ENCODE data around the gene TBC1D10A.

TBC1D10A gene

DNA sequence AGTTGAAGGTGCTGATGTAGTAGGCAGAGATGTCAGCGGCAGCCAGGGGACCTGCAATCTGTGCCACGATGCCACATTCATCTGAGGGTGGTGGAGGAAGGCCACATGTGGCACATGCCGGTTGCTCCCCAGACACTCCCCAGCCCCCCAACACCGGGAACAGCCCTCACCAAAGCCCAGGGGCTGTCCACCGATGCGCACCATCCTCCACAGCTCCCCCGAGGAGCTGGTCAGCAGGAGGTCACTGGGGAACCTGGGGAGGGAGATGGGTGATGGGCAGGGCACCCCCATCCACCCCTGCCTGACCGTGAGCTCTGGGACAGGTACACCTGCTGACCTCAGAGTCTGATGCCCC lies 40.9 kb downstream of the TBC1D10A start:
- DNase-seq (ENCODE audit: low read depth in 2 of 2): no peak

GRCh38 chr22:30285176-30285845 lies 41.4 kb downstream of the TBC1D10A start:
- DNase-seq (ENCODE audit: low read depth in 2 of 2): no peak

DNA sequence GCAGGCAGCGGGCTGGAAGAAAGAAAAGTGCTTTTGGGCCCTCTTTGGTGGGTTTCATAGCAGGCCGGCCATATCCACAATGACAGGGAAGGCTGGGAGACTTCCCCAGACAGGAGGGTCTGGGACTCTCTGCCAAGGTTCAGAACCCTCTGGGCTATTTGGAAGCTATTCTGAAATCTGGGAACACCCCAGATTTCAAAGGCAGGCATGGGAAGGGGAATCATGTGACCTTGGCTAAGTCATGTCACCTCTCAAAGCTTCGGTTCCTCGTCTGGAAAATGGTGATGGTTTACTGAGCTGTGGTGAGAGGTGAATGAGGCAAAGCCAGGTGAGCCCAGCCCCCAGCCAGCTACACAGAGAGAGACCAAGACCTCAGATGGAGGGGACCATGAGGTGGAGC lies 42.1 kb downstream of the TBC1D10A start:
- no peak for DNase-seq (ENCODE audit: low read depth in 2 of 2)

DNA sequence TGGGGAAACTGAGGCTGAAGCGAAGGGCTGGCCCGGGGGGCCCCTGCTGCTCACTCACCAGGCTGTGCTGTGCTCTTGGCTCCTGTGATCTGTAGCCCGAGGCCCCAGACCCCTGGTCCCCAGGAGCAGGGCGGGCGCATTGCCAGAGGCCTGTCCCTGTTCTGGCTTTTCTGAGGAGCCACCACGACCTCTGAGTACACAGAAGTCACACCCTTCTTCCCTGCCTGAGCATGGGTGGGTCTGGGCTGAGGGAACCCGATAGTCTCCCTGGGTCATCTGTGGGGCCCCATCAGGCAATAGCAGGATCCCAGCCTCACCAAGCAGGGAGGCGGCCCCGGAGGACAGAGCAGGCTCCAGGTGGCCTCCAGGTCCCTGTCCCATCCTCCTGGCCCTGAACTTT lies 42.6 kb downstream of the TBC1D10A start:
- DNase-seq (ENCODE audit: low read depth in 2 of 2): no peak

DNA sequence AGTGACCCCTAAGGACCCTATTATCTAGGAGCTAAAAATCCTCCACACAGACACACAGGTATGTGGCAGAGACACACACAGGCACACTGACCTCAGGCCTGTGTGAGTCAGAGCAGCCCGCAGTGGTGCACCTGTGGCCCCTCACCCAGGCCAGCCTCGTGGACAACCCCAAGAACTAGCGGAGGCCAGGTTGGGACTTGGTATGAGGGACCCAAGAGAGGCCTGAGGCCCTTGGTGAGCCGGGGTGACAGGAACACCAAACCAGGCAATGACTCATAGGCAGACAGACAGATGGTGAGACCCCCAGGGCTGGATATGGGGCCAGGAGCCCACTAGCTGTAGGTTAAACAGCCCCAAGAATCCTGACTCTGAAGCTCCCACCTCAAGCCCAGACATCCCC lies 43.4 kb downstream of the TBC1D10A start:
- DNase-seq (ENCODE audit: low read depth in 2 of 2): no peak

- no peak for DNase-seq (ENCODE audit: low read depth in 2 of 2)
These were observed 44.1 kb downstream of the TBC1D10A start for GRCh38 chr22:30282616-30283046.

GRCh38 chr22:30280505-30280904 lies 46.2 kb downstream of the TBC1D10A start:
- no peak for DNase-seq (ENCODE audit: low read depth in 2 of 2)

DNA sequence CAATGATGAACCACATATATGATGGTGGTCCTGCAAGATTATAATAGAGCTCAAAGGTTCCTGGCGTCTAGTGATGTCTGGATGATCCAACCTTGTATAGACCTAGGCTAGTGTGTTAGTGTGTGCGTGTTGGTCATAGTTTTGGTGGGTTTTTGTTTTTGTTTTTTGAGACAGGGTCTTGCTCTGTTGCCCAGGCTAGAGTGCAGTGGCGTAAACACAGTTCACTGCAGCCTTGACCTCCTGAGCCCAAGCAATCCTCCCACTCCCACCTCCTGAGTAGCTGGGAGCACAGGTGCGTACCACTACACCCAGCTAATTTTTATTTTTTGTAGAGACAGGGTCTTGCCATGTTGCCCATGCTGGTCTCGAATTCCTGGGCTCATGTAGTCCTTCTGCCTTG lies 46.8 kb downstream of the TBC1D10A start:
- no peak for DNase-seq (ENCODE audit: low read depth in 2 of 2)

- no peak for DNase-seq (ENCODE audit: low read depth in 2 of 2)
These were observed 47.5 kb downstream of the TBC1D10A start for GRCh38 chr22:30279046-30279788.

- no peak for DNase-seq (ENCODE audit: low read depth in 2 of 2)
These were observed 49.0 kb downstream of the TBC1D10A start for GRCh38 chr22:30277547-30278344.

- DNase-seq (ENCODE audit: low read depth in 2 of 2): no peak
These were observed 50.7 kb downstream of the TBC1D10A start for GRCh38 chr22:30276039-30276438.

DNA sequence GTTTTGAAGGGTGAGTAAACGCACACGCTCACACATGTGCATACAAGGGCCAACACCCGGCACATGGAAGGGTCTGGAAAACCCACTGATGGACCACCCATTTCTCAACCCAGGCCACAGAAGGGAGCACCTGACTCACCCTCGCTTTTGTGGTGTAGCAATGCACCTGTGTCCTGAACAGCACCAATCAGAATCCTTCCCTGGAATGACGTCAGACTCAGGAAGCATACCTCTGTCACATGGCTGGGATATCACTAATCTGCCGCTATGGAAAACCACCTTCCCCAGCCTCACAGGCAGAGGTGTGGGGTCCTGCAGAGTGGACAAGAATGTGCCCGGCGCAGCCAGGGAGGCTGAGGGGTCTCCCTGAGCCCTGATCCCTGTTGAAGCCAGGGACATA lies 51.1 kb downstream of the TBC1D10A start:
- DNase-seq (ENCODE audit: low read depth in 2 of 2): peak; percentile 43 to 45

DNA sequence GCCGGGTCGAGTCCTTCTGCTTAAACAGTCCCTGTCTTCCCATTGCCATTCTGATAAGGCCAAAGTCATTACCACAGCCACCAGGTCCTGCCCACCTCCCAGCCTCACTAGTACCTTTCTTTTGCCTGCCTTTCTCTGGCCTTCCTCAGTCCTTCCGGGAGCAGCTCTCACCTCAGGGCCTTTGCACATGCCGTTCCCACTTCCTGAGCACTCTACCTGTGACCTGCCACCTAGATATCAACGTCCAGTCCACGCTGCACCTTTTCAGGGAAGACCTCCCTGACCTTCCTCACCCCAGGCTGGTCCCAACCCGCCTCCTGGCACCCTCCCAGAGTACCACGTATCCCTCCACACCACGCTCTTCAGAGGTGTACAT lies 52.3 kb downstream of the TBC1D10A start:
- DNase-seq (ENCODE audit: low read depth in 2 of 2): no peak

DNA sequence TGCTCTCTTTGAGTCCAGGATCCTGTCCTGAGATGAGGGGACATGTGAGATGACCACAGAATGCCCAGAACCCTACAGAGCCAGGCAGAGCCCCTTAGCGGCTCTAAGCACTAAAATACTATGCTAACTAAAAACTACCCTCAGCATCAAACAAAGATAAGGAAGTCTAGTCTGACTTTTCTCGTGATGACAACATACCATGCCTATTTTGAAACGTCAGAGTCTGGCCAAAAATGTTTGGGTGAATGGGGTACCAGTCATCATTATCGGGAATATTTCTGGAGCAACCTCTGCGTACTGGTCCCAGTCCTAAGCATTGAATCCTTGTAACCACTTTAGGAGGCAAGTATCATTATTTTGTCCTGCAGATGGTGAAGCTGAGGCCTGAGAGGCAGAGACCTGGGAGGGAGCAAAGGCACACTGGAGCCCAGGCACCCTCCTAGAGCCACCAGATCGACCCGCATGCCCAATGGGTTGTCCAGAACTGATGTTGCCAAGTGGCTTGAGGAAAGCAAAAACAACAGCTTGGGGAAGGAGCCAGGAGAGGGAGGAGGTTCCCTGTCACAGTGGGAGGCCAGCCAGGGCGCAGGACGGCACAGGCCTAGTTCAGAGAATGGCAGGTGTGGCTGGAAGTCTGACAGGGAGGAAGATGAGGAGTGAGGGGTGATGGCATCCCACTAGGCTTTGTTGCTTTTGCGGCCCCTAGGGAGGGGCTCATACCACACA lies 52.9 kb downstream of the TBC1D10A start:
- no peak for DNase-seq (ENCODE audit: low read depth in 2 of 2)

- no peak for DNase-seq (ENCODE audit: low read depth in 2 of 2)
These were observed 53.8 kb downstream of the TBC1D10A start for GRCh38 chr22:30272781-30273601.

DNA sequence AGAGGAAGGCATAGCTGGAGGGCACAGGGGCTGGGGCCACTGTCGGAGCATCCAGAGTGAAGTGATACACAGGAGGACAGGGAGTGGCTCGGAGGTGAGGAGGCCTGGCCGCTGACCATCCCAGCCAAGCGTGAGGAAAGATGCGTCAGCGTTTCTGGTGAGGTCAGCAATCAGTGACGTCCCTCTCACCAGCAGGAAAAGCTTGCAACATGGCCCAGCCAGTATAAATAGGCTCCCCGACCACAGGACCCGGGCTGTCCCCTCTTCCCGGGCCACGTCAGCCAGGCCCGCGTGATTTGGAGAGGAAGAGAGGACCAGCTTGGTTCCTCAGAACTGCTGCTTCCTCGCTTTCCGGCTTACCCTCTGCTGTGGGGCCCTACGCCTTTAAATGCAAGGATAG lies 55.9 kb downstream of the TBC1D10A start:
- DNase-seq (ENCODE audit: low read depth in 2 of 2): no peak

- no peak for DNase-seq (ENCODE audit: low read depth in 2 of 2)
These were observed 58.4 kb downstream of the TBC1D10A start for GRCh38 chr22:30268331-30268730.

DNA sequence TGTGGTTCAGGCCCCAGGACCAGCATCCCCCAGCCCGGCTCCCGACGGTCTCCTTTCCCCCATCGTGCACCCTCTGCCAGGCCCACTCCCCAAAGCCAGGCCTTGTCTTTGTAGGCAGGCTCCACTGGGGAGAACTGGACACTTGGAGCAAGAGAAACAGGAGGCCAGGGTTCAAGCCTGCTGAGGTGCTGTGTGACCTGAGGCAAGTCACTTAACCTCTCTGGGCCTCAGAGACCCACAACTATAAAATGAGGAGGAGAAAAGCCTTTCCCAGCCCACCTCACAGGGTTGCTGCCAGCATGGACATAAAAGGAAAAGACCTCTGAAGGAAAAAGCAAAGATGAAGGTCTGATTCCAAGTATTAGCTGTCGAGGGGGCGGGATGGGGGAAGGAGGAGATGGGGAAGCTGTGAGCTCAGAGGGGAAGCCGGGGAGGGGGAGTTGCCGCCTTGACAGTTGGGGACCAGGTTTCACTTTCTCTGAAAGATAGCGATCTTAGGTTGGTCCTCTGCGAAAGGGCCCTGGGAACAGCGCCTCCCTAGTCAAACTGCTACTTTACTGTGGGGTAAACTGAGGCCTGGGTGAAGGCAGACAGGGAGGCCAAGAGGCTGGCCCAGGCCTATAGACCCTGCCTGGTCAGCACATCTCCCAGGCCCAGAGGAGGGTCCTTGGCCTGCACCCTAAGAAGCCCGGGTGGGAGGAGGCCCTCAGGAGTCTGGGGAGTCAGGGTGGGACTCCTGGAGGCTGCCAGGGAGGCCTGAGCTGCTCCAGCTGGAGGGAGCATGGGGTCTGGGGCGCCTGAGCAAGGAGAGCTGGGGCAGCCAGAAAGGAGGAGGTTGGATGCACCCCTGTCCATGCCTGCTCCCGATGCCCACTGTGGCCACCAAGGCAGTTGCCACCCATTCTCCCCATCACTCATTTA lies 59.1 kb downstream of the TBC1D10A start:
- peak; percentile 56 for DNase-seq (ENCODE audit: low read depth in 2 of 2)

- DNase-seq (ENCODE audit: low read depth in 2 of 2): peak; percentile 64 to 73
These were observed 60.0 kb downstream of the TBC1D10A start, which contains the start of gene OSM for GRCh38 chr22:30266445-30267381. Gene OSM, minus strand, starts transcription at chr22:30266851. Its CDS starts 52 bp downstream, at chr22:30266799.
